ENCODE measurements around the gene ABLIM1.

GRCh38 chr10:114681542-114681941 lies 23.5 kb upstream of the ABLIM1 start:
- TF ChIP-seq CTCF (IDR thresholded peaks at IDR 0.05 in 8 of 11, conservative IDR thresholded peaks at IDR 0.05 in 3 of 11) (no peak), POLR2A (IDR thresholded peaks at IDR 0.05) (no peak)
